Neural cell (in vitro differentiated cells): ENCODE data around the gene ZNF362. TPM values are rescaled to one million over a fixed set of nuclear protein-coding genes. Genes with fewer than 3 reads are reported as not detected.

Experiments
- H2AFZ ChIP-seq: fragments of 200-600, 300-800 bp; sonication (generic), shearing (Covaris generic); 2 replicates; pipeline ENCODE4 v1.6.0; 2014; ENCODE audit warnings: low read depth, mild to moderate bottlenecking, antibody characterized with exemption, low read length, moderate library complexity
- H3F3A ChIP-seq: fragments of 200-600 bp; shearing (Covaris generic); 2 replicates; pipeline ENCODE4 v1.6.1; 2016; ENCODE audit warnings: mild to moderate bottlenecking, moderate library complexity, mixed read lengths, antibody characterized with exemption, low read length; ENCODE audit not compliant: insufficient read depth, poor library complexity, severe bottlenecking
- H3K27ac ChIP-seq: fragments of 200-600, 300-800 bp; sonication (generic), shearing (Covaris generic); 2 replicates; pipeline ENCODE4 v1.5.1; 2014; ENCODE audit warnings: mild to moderate bottlenecking, low read length, moderate library complexity
- H3K27me3 ChIP-seq: fragments of 300-800, 200-600 bp; sonication (generic), shearing (Covaris generic); 2 replicates; pipeline ENCODE4 v1.6.0; 2014; ENCODE audit warnings: mild to moderate bottlenecking, low read depth, low read length, moderate library complexity; ENCODE audit not compliant: insufficient read depth
- H3K36me3 ChIP-seq: fragments of 300-800, 200-600 bp; sonication (generic), shearing (Covaris generic); 2 replicates; pipeline ENCODE4 v1.5.1; 2014; ENCODE audit warnings: mild to moderate bottlenecking, antibody characterized with exemption, low read length, moderate library complexity; ENCODE audit not compliant: insufficient read depth
- H3K4me2 ChIP-seq: fragments of 300-800, 200-600 bp; sonication (generic), shearing (Covaris generic); 2 replicates; pipeline ENCODE4 v1.6.0; 2014; ENCODE audit warnings: mild to moderate bottlenecking, low read length
- H3K4me3 ChIP-seq: fragments of 300-800, 200-600 bp; sonication (generic), shearing (Covaris generic); 2 replicates; pipeline ENCODE4 v1.5.1; 2014; ENCODE audit warnings: mild to moderate bottlenecking, low read length, moderate library complexity
- H3K79me2 ChIP-seq: fragments of 200-600 bp; shearing (Covaris generic); replicated peaks from 2 replicates; pipeline ENCODE4 v1.6.0; 2014; ENCODE audit warnings: mild to moderate bottlenecking, low read length, moderate library complexity; ENCODE audit not compliant: insufficient read depth
- H3K9ac ChIP-seq: fragments of 300-800, 200-600 bp; sonication (generic), shearing (Covaris generic); 2 replicates; pipeline ENCODE4 v1.6.1; 2016; ENCODE audit warnings: mild to moderate bottlenecking, low read length, mixed read lengths
- H3K9me2 ChIP-seq: fragments of 200-600 bp; shearing (Covaris generic); 2 replicates; pipeline ENCODE4 v1.6.1; 2016; ENCODE audit warnings: mild to moderate bottlenecking, low read length, mixed read lengths; ENCODE audit not compliant: insufficient read depth
- H3K9me3 ChIP-seq: fragments of 200-600, 300-800 bp; sonication (generic), shearing (Covaris generic); 2 replicates; pipeline ENCODE4 v1.6.1; 2016; ENCODE audit warnings: mild to moderate bottlenecking, mixed run types, low read length, moderate library complexity, mixed read lengths
- H4K20me1 ChIP-seq: fragments of 200-600 bp; shearing (Covaris generic); 2 replicates; pipeline ENCODE4 v1.6.1; 2016; ENCODE audit warnings: mild to moderate bottlenecking, mixed run types; ENCODE audit not compliant: insufficient read depth
- EP300 ChIP-seq: fragments of 450-650 bp; conservative IDR thresholded peaks from 2 replicates; pipeline ENCODE4 v1.6.1; 2014; ENCODE audit warnings: antibody characterized with exemption, mild to moderate bottlenecking, moderate library complexity; ENCODE audit not compliant: poor library complexity, severe bottlenecking
- EZH2 ChIP-seq: fragments of 200-600, 300-800 bp; shearing (Covaris generic), sonication (generic); IDR thresholded peaks from 2 replicates; pipeline ENCODE4 v1.6.1; 2014; ENCODE audit warnings: antibody characterized with exemption, low read length, borderline replicate concordance, mild to moderate bottlenecking; ENCODE audit not compliant: insufficient read depth, poor library complexity, severe bottlenecking
- MXI1 ChIP-seq: fragments of 450-650 bp; conservative IDR thresholded peaks from 2 replicates; pipeline ENCODE4 v1.6.1; 2014; ENCODE audit warnings: antibody characterized with exemption, mild to moderate bottlenecking; ENCODE audit not compliant: poor library complexity, severe bottlenecking
- POLR2AphosphoS5 ChIP-seq: IDR thresholded peaks from 2 replicates; pipeline ENCODE4 v1.6.1; 2012
- RAD21 ChIP-seq: fragments of 450-650 bp; conservative IDR thresholded peaks from 2 replicates; pipeline ENCODE4 v1.6.1; 2014; ENCODE audit warnings: antibody characterized with exemption, mild to moderate bottlenecking, moderate library complexity
- SMC3 ChIP-seq: fragments of 450-650 bp; conservative IDR thresholded peaks from 2 replicates; pipeline ENCODE4 v1.6.1; 2014; ENCODE audit warnings: antibody characterized with exemption, mild to moderate bottlenecking, moderate library complexity; ENCODE audit not compliant: poor library complexity
- TAF1 ChIP-seq: IDR thresholded peaks from 2 replicates; pipeline ENCODE4 v1.6.1; 2012; ENCODE audit warnings: low read depth
- polyA plus RNA-seq: library from polyadenylated mRNA; depleted of rRNA; stranded (reverse); fragments of >200 nt; gene quantifications from 2 replicates; pipeline ENCODE4 v1.2.3, GENCODE V29; 2014
- TF ChIP-seq, protein P1 (sequence below): fragments of 450-650 bp; IDR thresholded peaks from 2 replicates; pipeline ENCODE4 v1.5.1; 2014; ENCODE audit warnings: antibody characterized with exemption, mild to moderate bottlenecking, moderate library complexity; ENCODE audit not compliant: poor library complexity, severe bottlenecking
- TF ChIP-seq, protein P2 (sequence below): IDR thresholded peaks from 2 replicates; pipeline ENCODE4 v1.6.1; 2012; ENCODE audit warnings: borderline replicate concordance

ZNF362 gene
- polyA plus RNA-seq, 1 donor from 2014 or later = 17.6 TPM

DNA sequence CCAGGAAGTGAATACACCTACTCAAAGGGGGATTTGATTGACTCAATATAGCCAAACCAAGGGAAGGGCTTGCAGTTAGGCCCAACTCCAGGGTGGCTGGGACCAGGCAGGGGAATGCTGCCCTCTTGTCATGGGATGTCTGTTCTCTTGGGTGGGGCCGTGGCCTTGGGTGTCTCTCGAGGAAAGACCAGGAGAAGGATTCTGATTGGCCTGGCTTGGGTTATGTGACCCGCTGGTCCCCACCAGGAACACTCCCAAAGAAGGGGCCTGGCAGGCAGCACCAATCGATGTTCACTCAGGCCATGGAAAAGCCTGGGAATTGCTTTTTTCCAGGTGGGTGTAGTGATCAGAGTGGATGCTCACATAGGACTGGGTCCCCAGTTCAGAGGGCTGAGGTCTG lies 10.1 kb upstream of the ZNF362 start:
- H3K79me2 ChIP-seq = no peaks in the 10 kb centered on the region
- no peaks in the 10 kb centered on the region for H4K20me1 ChIP-seq
- H3K4me2 ChIP-seq = no peak overlapping the region
- H2AFZ ChIP-seq = no peak overlapping the region
- no peaks in the 10 kb centered on the region for H3K36me3 ChIP-seq
- no peak overlapping the region for H3K27ac ChIP-seq
- H3K4me3 ChIP-seq = no peak overlapping the region
- no peaks in the 10 kb centered on the region for H3F3A ChIP-seq
- no peaks in the 10 kb centered on the region for H3K27me3 ChIP-seq
- no peaks in the 10 kb centered on the region for H3K9me2 ChIP-seq
- TF ChIP-seq EZH2 = no peak
- TF ChIP-seq POLR2AphosphoS5 = no peak
- no peak for TF ChIP-seq TAF1
- TF ChIP-seq SMC3 = no peak
- no peak for TF ChIP-seq EP300
- no peak for TF ChIP-seq MXI1
- no peak for TF ChIP-seq RAD21
- TF ChIP-seq, protein P1, sequence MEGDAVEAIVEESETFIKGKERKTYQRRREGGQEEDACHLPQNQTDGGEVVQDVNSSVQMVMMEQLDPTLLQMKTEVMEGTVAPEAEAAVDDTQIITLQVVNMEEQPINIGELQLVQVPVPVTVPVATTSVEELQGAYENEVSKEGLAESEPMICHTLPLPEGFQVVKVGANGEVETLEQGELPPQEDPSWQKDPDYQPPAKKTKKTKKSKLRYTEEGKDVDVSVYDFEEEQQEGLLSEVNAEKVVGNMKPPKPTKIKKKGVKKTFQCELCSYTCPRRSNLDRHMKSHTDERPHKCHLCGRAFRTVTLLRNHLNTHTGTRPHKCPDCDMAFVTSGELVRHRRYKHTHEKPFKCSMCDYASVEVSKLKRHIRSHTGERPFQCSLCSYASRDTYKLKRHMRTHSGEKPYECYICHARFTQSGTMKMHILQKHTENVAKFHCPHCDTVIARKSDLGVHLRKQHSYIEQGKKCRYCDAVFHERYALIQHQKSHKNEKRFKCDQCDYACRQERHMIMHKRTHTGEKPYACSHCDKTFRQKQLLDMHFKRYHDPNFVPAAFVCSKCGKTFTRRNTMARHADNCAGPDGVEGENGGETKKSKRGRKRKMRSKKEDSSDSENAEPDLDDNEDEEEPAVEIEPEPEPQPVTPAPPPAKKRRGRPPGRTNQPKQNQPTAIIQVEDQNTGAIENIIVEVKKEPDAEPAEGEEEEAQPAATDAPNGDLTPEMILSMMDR = no peak
- TF ChIP-seq, protein P2, sequence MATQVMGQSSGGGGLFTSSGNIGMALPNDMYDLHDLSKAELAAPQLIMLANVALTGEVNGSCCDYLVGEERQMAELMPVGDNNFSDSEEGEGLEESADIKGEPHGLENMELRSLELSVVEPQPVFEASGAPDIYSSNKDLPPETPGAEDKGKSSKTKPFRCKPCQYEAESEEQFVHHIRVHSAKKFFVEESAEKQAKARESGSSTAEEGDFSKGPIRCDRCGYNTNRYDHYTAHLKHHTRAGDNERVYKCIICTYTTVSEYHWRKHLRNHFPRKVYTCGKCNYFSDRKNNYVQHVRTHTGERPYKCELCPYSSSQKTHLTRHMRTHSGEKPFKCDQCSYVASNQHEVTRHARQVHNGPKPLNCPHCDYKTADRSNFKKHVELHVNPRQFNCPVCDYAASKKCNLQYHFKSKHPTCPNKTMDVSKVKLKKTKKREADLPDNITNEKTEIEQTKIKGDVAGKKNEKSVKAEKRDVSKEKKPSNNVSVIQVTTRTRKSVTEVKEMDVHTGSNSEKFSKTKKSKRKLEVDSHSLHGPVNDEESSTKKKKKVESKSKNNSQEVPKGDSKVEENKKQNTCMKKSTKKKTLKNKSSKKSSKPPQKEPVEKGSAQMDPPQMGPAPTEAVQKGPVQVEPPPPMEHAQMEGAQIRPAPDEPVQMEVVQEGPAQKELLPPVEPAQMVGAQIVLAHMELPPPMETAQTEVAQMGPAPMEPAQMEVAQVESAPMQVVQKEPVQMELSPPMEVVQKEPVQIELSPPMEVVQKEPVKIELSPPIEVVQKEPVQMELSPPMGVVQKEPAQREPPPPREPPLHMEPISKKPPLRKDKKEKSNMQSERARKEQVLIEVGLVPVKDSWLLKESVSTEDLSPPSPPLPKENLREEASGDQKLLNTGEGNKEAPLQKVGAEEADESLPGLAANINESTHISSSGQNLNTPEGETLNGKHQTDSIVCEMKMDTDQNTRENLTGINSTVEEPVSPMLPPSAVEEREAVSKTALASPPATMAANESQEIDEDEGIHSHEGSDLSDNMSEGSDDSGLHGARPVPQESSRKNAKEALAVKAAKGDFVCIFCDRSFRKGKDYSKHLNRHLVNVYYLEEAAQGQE = no peak
- H3K9ac ChIP-seq = no peak overlapping the region
- no peaks in the 10 kb centered on the region for H3K9me3 ChIP-seq

DNA sequence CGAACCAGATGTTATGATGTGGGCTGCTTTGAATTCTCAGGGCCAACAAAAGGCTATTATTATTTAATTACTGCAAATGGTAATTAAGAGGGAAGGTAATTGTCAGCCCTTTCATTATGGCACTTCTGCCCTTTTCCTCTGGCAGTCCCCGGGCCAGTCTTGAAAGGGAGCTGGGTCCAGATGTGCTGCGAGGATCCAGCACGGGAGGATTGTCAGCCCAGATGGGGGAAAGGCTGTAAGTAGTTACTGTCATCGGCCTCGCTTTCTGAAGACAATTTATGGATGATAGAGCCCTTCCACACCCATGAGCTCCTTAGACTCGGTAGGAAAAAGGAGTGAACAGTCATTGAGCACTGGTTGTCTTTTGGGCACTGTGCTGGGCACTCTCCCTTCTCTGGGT lies 8.7 kb upstream of the ZNF362 start:
- H3K4me2 ChIP-seq = no peak overlapping the region

More for the DNA sequence above, 8.7 kb upstream of the ZNF362 start:
- Histone ChIP-seq H3K36me3 (no peaks in the 10 kb centered on the region), H3K79me2 (no peaks in the 10 kb centered on the region), H3K27me3 (no peaks in the 10 kb centered on the region), H3K9ac (no peak overlapping the region), H3F3A (no peaks in the 10 kb centered on the region), H3K9me3 (no peaks in the 10 kb centered on the region), H3K27ac (no peak overlapping the region), H3K9me2 (no peaks in the 10 kb centered on the region), H3K4me3 (no peak overlapping the region), H2AFZ (no peak overlapping the region), H4K20me1 (no peaks in the 10 kb centered on the region)
- TF ChIP-seq SMC3 (no peak), TAF1 (no peak), POLR2AphosphoS5 (no peak)
- TF ChIP-seq, protein P1 = no peak
